RWPE2 (cell line): ENCODE data around the gene GNG13.

Experiments
- ATAC-seq: fragments of 200-7000 bp; cut with Tn5 transposase; 3 replicates; pipeline ENCODE4 v1.9.1; 2021; ENCODE audit warnings: low read depth
- DNase-seq: peaks from one replicate; pipeline ENCODE4 v3.0.0-alpha.2; 2020; ENCODE audit warnings: low spot score
- H3K27ac ChIP-seq: fragments of 450-650 bp; 2 replicates; pipeline ENCODE4 v1.5.1; 2017; ENCODE audit warnings: mild to moderate bottlenecking; ENCODE audit not compliant: poor library complexity, severe bottlenecking
- H3K27me3 ChIP-seq: fragments of 250-450 bp; sonication (Bioruptor Pico); 2 replicates; pipeline ENCODE4 v1.5.1; 2021; ENCODE audit warnings: mild to moderate bottlenecking, moderate library complexity; ENCODE audit not compliant: insufficient read depth, poor library complexity, severe bottlenecking
- H3K36me3 ChIP-seq: fragments of 250-450 bp; sonication (Bioruptor Pico); 2 replicates; pipeline ENCODE4 v1.5.1; 2020; ENCODE audit warnings: low read depth, mild to moderate bottlenecking, moderate library complexity
- H3K4me1 ChIP-seq: fragments of 250-450 bp; sonication (Bioruptor Pico); 2 replicates; pipeline ENCODE4 v1.5.1; 2021; ENCODE audit warnings: mild to moderate bottlenecking, moderate library complexity; ENCODE audit not compliant: insufficient read depth, poor library complexity, severe bottlenecking
- H3K4me3 ChIP-seq: fragments of 250-450 bp; sonication (Bioruptor Pico); 2 replicates; pipeline ENCODE4 v1.5.1; 2021; ENCODE audit warnings: mild to moderate bottlenecking, moderate library complexity; ENCODE audit not compliant: severe bottlenecking
- H3K9me3 ChIP-seq: fragments of 250-450 bp; sonication (Bioruptor Pico); 2 replicates; pipeline ENCODE4 v1.5.1; 2021; ENCODE audit warnings: mild to moderate bottlenecking, moderate library complexity; ENCODE audit not compliant: severe bottlenecking
- CTCF ChIP-seq: fragments of 450-650 bp; IDR thresholded peaks from one replicate; pipeline ENCODE4 v1.5.1; 2017; ENCODE audit warnings: mild to moderate bottlenecking, moderate library complexity; ENCODE audit not compliant: poor library complexity, severe bottlenecking

Gene GNG13

GRCh38 chr16:767743-768235, 32.7 kb downstream of the GNG13 start:
- no peak overlapping the region for H3K4me3 ChIP-seq
- no peaks in the 10 kb centered on the region for H3K9me3 ChIP-seq
- H3K4me1 ChIP-seq = no peaks in the 10 kb centered on the region
- TF ChIP-seq CTCF = no peak
- H3K27me3 ChIP-seq = no peaks in the 10 kb centered on the region
- no peak for DNase-seq
- no peak overlapping the region for H3K27ac ChIP-seq
- ATAC-seq = no peak
- H3K36me3 ChIP-seq = no peaks in the 10 kb centered on the region

GRCh38 chr16:766820-767640, 33.5 kb downstream of the GNG13 start:
- no peak for ATAC-seq
- no peak for TF ChIP-seq CTCF

GRCh38 chr16:766008-766819, 34.3 kb downstream of the GNG13 start:
- Histone ChIP-seq H3K27me3 (no peaks in the 10 kb centered on the region), H3K9me3 (no peaks in the 10 kb centered on the region), H3K4me1 (peaks cover 3% of the 10 kb centered on the region), H3K4me3 (no peak overlapping the region), H3K27ac (no peak overlapping the region), H3K36me3 (no peaks in the 10 kb centered on the region)
- no peak for TF ChIP-seq CTCF
- DNase-seq = no peak
- no peak for ATAC-seq

More at GRCh38 chr16:766820-767640, 33.5 kb downstream of the GNG13 start:
- H3K9me3 ChIP-seq = no peaks in the 10 kb centered on the region
- no peak for DNase-seq
- H3K27ac ChIP-seq = no peak overlapping the region
- H3K27me3 ChIP-seq = no peaks in the 10 kb centered on the region
- H3K4me1 ChIP-seq = no peaks in the 10 kb centered on the region
- H3K4me3 ChIP-seq = no peak overlapping the region
- H3K36me3 ChIP-seq = no peaks in the 10 kb centered on the region

- peaks cover 9% of the 10 kb centered on the region for H3K4me1 ChIP-seq
- H3K36me3 ChIP-seq = no peaks in the 10 kb centered on the region
- H3K9me3 ChIP-seq = no peaks in the 10 kb centered on the region
- no peak overlapping the region for H3K27ac ChIP-seq
- no peak for TF ChIP-seq CTCF
- peak; percentile 68 for DNase-seq
- no peak overlapping the region for H3K4me3 ChIP-seq
- no peaks in the 10 kb centered on the region for H3K27me3 ChIP-seq
- no peak for ATAC-seq
Measured at GRCh38 chr16:765488-765865, 35.1 kb downstream of the GNG13 start.
